ENCODE results near the gene TSPAN5. TPM values are rescaled to one million over a fixed set of nuclear protein-coding genes. Genes with fewer than 3 reads are reported as not detected.

TSPAN5 gene
- total RNA-seq, 2 donors from 2014 or later: 1.8 to 2.0 TPM

- intact Hi-C loops (cut with DNase I): no loop called here
- Histone ChIP-seq H3K4me3 (no peak overlapping the region), H3K4me1 (no peaks in the 10 kb centered on the region), H3K27me3 (no peaks in the 10 kb centered on the region), H3K36me3 (replicated peaks in 1 of 2; ENCODE audit: insufficient read depth in 1 of 2, low read depth in 2 of 2) (no peaks in the 10 kb centered on the region), H3K9me3 (no peaks in the 10 kb centered on the region), H3K27ac (no peak overlapping the region)
- ATAC-seq (no peak), DNase-seq (no peak)
- no peak for TF ChIP-seq POLR2A (IDR thresholded peaks at IDR 0.05)
- no peak for TF ChIP-seq CTCF (IDR thresholded peaks at IDR 0.05)
- 76 to 78% methylated on average over 4 of the region's 4 CpGs for WGBS, 2 donors
Measured at GRCh38 chr4:98514741-98515469, 143.5 kb downstream of the TSPAN5 start.

DNA sequence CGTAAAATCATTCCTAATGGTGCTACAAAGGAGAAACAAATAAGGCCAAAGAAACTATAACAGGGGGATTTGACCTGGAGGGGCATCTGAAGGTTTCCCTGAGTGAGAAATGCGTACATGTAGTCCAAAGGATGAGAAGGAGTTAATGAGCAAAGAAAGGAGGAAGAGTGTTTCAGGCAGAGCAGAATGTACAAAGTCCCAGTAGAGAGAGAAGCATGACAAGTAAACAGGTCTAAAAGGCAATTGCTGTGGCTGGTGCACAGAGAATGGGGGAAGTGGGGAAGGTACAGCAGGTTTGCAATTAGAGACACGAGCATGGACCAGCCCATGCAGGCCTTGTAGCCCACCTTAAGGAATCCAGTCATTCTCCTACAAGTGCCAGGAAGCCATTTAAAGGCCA lies 145.5 kb downstream of the TSPAN5 start:
- H3K36me3 ChIP-seq (replicated peaks in 1 of 2; ENCODE audit: insufficient read depth in 1 of 2, low read depth in 2 of 2): no peaks in the 10 kb centered on the region
- no peak for ATAC-seq

GRCh38 chr4:98510757-98511517 lies 147.5 kb downstream of the TSPAN5 start:
- no peak for ATAC-seq

More for the DNA sequence above, 145.5 kb downstream of the TSPAN5 start:
- Histone ChIP-seq H3K27me3 (no peaks in the 10 kb centered on the region), H3K4me1 (no peaks in the 10 kb centered on the region), H3K9me3 (no peaks in the 10 kb centered on the region), H3K27ac (no peak overlapping the region), H3K4me3 (no peak overlapping the region)
- DNase-seq: no peak
- TF ChIP-seq POLR2A (IDR thresholded peaks at IDR 0.05) (no peak), CTCF (IDR thresholded peaks at IDR 0.05) (no peak)
- WGBS, 2 donors: 73 to 84% methylated on average over 3 of the region's 3 CpGs
- intact Hi-C loops (cut with DNase I): no loop called here

GRCh38 chr4:98510340-98510739 lies 148.1 kb downstream of the TSPAN5 start:
- Histone ChIP-seq H3K4me1 (no peaks in the 10 kb centered on the region), H3K27me3 (no peaks in the 10 kb centered on the region), H3K4me3 (no peak overlapping the region), H3K36me3 (replicated peaks in 1 of 2; ENCODE audit: insufficient read depth in 1 of 2, low read depth in 2 of 2) (no peaks in the 10 kb centered on the region), H3K27ac (no peak overlapping the region), H3K9me3 (no peaks in the 10 kb centered on the region)
- WGBS, 2 donors: 76 to 85% methylated on average over 2 of the region's 2 CpGs
- DNase-seq (no peak), ATAC-seq (no peak)
- intact Hi-C loops (cut with DNase I): no loop called here
- TF ChIP-seq CTCF (IDR thresholded peaks at IDR 0.05) (no peak), POLR2A (IDR thresholded peaks at IDR 0.05) (no peak)

More at GRCh38 chr4:98510757-98511517, 147.5 kb downstream of the TSPAN5 start:
- no peak for DNase-seq
- no peaks in the 10 kb centered on the region for H3K9me3 ChIP-seq
- H3K36me3 ChIP-seq (replicated peaks in 1 of 2; ENCODE audit: insufficient read depth in 1 of 2, low read depth in 2 of 2): no peaks in the 10 kb centered on the region
- no peaks in the 10 kb centered on the region for H3K27me3 ChIP-seq
- no peaks in the 10 kb centered on the region for H3K4me1 ChIP-seq
- intact Hi-C loops (cut with DNase I): no loop called here
- H3K27ac ChIP-seq: no peak overlapping the region
- WGBS, 2 donors: 77 to 83% methylated on average over 6 of the region's 6 CpGs
- no peak for TF ChIP-seq CTCF (IDR thresholded peaks at IDR 0.05)
- TF ChIP-seq POLR2A (IDR thresholded peaks at IDR 0.05): no peak
- no peak overlapping the region for H3K4me3 ChIP-seq
